HepG2 (cell line): Measurements from ENCODE around the gene SNAPC4. TPM values are rescaled to one million over a fixed set of nuclear protein-coding genes. Genes with fewer than 3 reads are reported as not detected.

Experiments
- ATAC-seq: fragments of 200-7000 bp; cut with Tn5 transposase; 3 replicates; pipeline ENCODE4 v1.9.1; 2020; ENCODE audit warnings: mild to moderate bottlenecking, moderate library complexity
- BruUV-seq: library from RNA; stranded (reverse); fragments of 400-500 nt; replicated peaks from 2 replicates; lab custom pipeline; 2021; lab: Mats Ljungman, UMichigan
- CTCF ChIA-PET: fragments of 300-600 bp; formaldehyde crosslinking; extraction: SDS; loops from one replicate; lab custom pipeline; 2021; ENCODE audit warnings: low total read pairs, inconsistent platforms, low intra/inter-chr PET ratio; lab: Yijun Ruan, JAX
- POLR2A ChIA-PET: fragments of 350-600 bp; sonication (Branson Sonifier 250); formaldehyde crosslinking; loops from one replicate; lab custom pipeline; 2020; ENCODE audit warnings: antibody characterized with exemption, inconsistent platforms; lab: Yijun Ruan, JAX
- DNase-seq: peaks from one replicate; pipeline ENCODE4 v3.0.0-alpha.2; 2015; ENCODE audit warnings: low spot score
- FAIRE-seq: peaks from 3 replicates; lab custom pipeline; 2011; peaks lifted over from hg19 to GRCh38; lab: Jason Lieb, UNC
- H2AFZ ChIP-seq: one replicate; pipeline ENCODE4 v1.6.1; 2011; ENCODE audit warnings: low read length, inconsistent platforms
- H3K27ac ChIP-seq: fragments of 300-600 bp; 3 replicates; pipeline ENCODE4 v1.8.0; 2011; ENCODE audit warnings: mixed run types, mild to moderate bottlenecking, mixed read lengths, low read length, inconsistent platforms; ENCODE audit not compliant: insufficient read depth; ENCODE audit errors: extremely low read length
- H3K27me3 ChIP-seq, 2 experiments: fragments of 200-600 bp in 1 of 2; 2 replicates in 1 of 2; 3 replicates in 1 of 2; pipeline versions ENCODE4 v1.6.0 to v1.8.0; 2011; ENCODE audit warnings: low read length in 2 of 2, mild to moderate bottlenecking in 2 of 2, moderate library complexity in 2 of 2, inconsistent platforms in 1 of 2; ENCODE audit not compliant: insufficient read depth in 2 of 2, control insufficient read depth in 1 of 2
- H3K36me3 ChIP-seq, 2 experiments: fragments of 200-600 bp in 1 of 2; replicated peaks in 1 of 2; 2 replicates in 1 of 2; 3 replicates in 1 of 2; pipeline versions ENCODE4 v1.5.1 to v1.8.0; 2011; ENCODE audit warnings: low read length in 2 of 2, inconsistent platforms in 1 of 2; ENCODE audit not compliant: insufficient read depth in 2 of 2, control insufficient read depth in 1 of 2
- H3K4me1 ChIP-seq: 2 replicates; pipeline ENCODE4 v1.5.1; 2012; ENCODE audit warnings: low read length, inconsistent platforms; ENCODE audit not compliant: insufficient read depth
- H3K4me2 ChIP-seq: 2 replicates; pipeline ENCODE4 v1.6.0; 2011; ENCODE audit warnings: low read depth, low read length, inconsistent platforms
- H3K4me3 ChIP-seq, 3 experiments: fragments of 200-600 bp in 1 of 3; sonication (generic), shearing (Covaris generic) in 1 of 3; replicated peaks in 1 of 3; 2 replicates each; pipeline ENCODE4 v1.5.1; 2011 to 2016; ENCODE audit warnings: low read length in 3 of 3, inconsistent platforms in 2 of 3, low read depth in 2 of 3, mild to moderate bottlenecking in 2 of 3, control low read depth in 1 of 3, mixed read lengths in 1 of 3; ENCODE audit not compliant: insufficient read depth in 1 of 3
- H3K79me2 ChIP-seq: one replicate; pipeline ENCODE4 v1.6.1; 2011; ENCODE audit warnings: low read length, inconsistent platforms; ENCODE audit not compliant: insufficient read depth
- H3K9ac ChIP-seq: 2 replicates; pipeline ENCODE4 v1.6.0; 2011; ENCODE audit warnings: mild to moderate bottlenecking, low read depth, low read length, inconsistent platforms; ENCODE audit not compliant: insufficient read depth
- H3K9me3 ChIP-seq: 2 replicates; pipeline ENCODE4 v1.5.1; 2012; ENCODE audit warnings: mild to moderate bottlenecking, low read length
- H4K20me1 ChIP-seq: 2 replicates; pipeline ENCODE4 v1.6.0; 2011; ENCODE audit warnings: inconsistent platforms, mild to moderate bottlenecking, low read length, moderate library complexity; ENCODE audit not compliant: insufficient read depth
- EEA1 ChIP-seq: sonication (generic); formaldehyde crosslinking; IDR thresholded peaks from 2 replicates; pipeline ENCODE4 v1.5.1; 2020; ENCODE audit warnings: mild to moderate bottlenecking, missing genetic modification reagents, borderline replicate concordance
- EHMT2 ChIP-seq: fragments of 200-600 bp; sonication (generic); IDR thresholded peaks from 2 replicates; pipeline ENCODE4 v1.7.0; 2017; ENCODE audit warnings: antibody characterized with exemption, low read depth, low read length, borderline replicate concordance
- ETV5 ChIP-seq: IDR thresholded peaks from 2 replicates; pipeline ENCODE4 v1.6.1; 2018; ENCODE audit warnings: missing biosample characterization, missing genetic modification reagents, inconsistent platforms, borderline replicate concordance
- KDM1A ChIP-seq: IDR thresholded peaks from 2 replicates; pipeline ENCODE4 v1.6.1; 2016; ENCODE audit warnings: missing compliant biosample characterization
- NCOA1 ChIP-seq: sonication (generic); formaldehyde crosslinking; IDR thresholded peaks from 2 replicates; pipeline ENCODE4 v1.9.0; 2021; ENCODE audit warnings: missing genetic modification reagents
- PCBP2 ChIP-seq: fragments of 200-400 bp; formaldehyde crosslinking; optimal IDR thresholded peaks from 2 replicates; pipeline ENCODE3; 2018; ENCODE audit warnings: low read length, low read depth; ENCODE audit not compliant: poor library complexity, severe bottlenecking
- SOX5 ChIP-seq: IDR thresholded peaks from 2 replicates; pipeline ENCODE4 v1.6.1; 2016; ENCODE audit warnings: borderline replicate concordance
- ZNF160 ChIP-seq: sonication (generic); formaldehyde crosslinking; IDR thresholded peaks from 2 replicates; pipeline ENCODE4 v1.8.0; 2022; ENCODE audit warnings: mild to moderate bottlenecking, inconsistent platforms, missing genetic modification reagents
- ZNF883 ChIP-seq: sonication (generic); formaldehyde crosslinking; IDR thresholded peaks from 2 replicates; pipeline ENCODE4 v1.5.1; 2020; ENCODE audit warnings: mild to moderate bottlenecking, missing genetic modification reagents; ENCODE audit errors: not compliant biosample characterization
- WGBS: methylation state at CpG from one replicate; pipeline ENCODE4 v1.1.6; 2017; ENCODE audit warnings: low lambda C conversion rate; 5-methylcytosine and 5-hydroxymethylcytosine counted together
- in situ Hi-C: cut with HindIII; loops from 2 replicates; pipeline ENCODE4 v1.10.0; 2017; ENCODE audit warnings: low pct_unique_long_range_greater_than_20kb; ENCODE audit not compliant: extremely low pct_ligation_motif_present
- intact Hi-C: fragments of 100-400 bp; cut with micrococcal nuclease; formaldehyde crosslinking; loops from one replicate; pipeline ENCODE4 v1.10.0; 2022; ENCODE audit not compliant: unreplicated experiment
- polyA plus RNA-seq, 8 experiments: library from polyadenylated mRNA; depleted of rRNA in 3 of 8; stranded (reverse) in 7 of 8; unstranded in 1 of 8; fragments of >200 nt; fragmentation: Illumina TruSeq in 4 of 8; extraction: Trizol in 4 of 8; gene quantifications; 2 replicates each; pipeline versions ENCODE4 v1.2.1 to v1.2.3, GENCODE V29; 2011 to 2016; ENCODE audit warnings: low read depth in 4 of 8, missing spikeins in 1 of 8, mixed read lengths in 1 of 8; ENCODE audit not compliant: insufficient read depth in 1 of 8
- total RNA-seq, 5 experiments: library from RNA; depleted of rRNA; stranded (reverse); fragments of >200 nt; fragmentation: Illumina TruSeq; extraction: Trizol; gene quantifications; 2 replicates each; pipeline ENCODE4 v1.2.3, GENCODE V29; 2016; ENCODE audit warnings: low read depth in 1 of 5
- TF ChIP-seq, protein P1 (sequence below): sonication (generic); formaldehyde crosslinking; IDR thresholded peaks from 2 replicates; pipeline ENCODE4 v1.5.0; 2020; ENCODE audit warnings: missing genetic modification reagents, mild to moderate bottlenecking, borderline replicate concordance
- TF ChIP-seq, protein P2 (sequence below): sonication (generic); formaldehyde crosslinking; IDR thresholded peaks from 2 replicates; pipeline ENCODE4 v1.4.0; 2020; ENCODE audit warnings: missing genetic modification reagents, mild to moderate bottlenecking, borderline replicate concordance

Gene SNAPC4
- total and polyA plus RNA-seq, 2 of the 13 experiments (the other 11 are each of a cell fraction or from before 2014, with no cell fraction given): 2.0 to 6.0 TPM

DNA sequence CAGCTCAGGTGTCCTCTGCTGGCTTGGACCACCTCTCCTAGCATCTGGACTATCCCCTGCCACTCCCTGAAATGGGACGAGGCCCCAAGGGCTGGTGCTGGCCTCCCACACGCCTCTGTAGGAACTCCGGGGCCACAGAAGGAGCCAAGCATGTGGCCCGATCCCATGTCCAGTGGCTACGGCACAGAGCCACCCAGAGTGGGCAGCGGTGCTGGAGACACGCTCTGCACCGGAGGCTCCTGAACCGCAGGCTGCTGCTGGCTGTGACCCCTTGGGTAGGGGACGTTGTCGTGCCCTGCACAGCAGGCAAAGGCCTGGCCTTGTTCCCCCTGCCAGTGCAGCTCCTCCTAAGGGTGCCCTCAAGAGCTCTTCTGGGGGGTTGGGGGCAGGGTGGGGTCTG, 20.1 kb downstream of the SNAPC4 start (continued):
- TF ChIP-seq, protein P1, sequence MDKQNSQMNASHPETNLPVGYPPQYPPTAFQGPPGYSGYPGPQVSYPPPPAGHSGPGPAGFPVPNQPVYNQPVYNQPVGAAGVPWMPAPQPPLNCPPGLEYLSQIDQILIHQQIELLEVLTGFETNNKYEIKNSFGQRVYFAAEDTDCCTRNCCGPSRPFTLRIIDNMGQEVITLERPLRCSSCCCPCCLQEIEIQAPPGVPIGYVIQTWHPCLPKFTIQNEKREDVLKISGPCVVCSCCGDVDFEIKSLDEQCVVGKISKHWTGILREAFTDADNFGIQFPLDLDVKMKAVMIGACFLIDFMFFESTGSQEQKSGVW: no peak
- TF ChIP-seq EEA1 (CRISPR knock-in tag) (no peak), ETV5 (CRISPR knock-in tag) (no peak), NCOA1 (CRISPR knock-in tag) (no peak), EHMT2 (no peak)
- TF ChIP-seq, protein P2, sequence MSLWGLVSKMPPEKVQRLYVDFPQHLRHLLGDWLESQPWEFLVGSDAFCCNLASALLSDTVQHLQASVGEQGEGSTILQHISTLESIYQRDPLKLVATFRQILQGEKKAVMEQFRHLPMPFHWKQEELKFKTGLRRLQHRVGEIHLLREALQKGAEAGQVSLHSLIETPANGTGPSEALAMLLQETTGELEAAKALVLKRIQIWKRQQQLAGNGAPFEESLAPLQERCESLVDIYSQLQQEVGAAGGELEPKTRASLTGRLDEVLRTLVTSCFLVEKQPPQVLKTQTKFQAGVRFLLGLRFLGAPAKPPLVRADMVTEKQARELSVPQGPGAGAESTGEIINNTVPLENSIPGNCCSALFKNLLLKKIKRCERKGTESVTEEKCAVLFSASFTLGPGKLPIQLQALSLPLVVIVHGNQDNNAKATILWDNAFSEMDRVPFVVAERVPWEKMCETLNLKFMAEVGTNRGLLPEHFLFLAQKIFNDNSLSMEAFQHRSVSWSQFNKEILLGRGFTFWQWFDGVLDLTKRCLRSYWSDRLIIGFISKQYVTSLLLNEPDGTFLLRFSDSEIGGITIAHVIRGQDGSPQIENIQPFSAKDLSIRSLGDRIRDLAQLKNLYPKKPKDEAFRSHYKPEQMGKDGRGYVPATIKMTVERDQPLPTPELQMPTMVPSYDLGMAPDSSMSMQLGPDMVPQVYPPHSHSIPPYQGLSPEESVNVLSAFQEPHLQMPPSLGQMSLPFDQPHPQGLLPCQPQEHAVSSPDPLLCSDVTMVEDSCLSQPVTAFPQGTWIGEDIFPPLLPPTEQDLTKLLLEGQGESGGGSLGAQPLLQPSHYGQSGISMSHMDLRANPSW (CRISPR knock-in tag): no peak

DNA sequence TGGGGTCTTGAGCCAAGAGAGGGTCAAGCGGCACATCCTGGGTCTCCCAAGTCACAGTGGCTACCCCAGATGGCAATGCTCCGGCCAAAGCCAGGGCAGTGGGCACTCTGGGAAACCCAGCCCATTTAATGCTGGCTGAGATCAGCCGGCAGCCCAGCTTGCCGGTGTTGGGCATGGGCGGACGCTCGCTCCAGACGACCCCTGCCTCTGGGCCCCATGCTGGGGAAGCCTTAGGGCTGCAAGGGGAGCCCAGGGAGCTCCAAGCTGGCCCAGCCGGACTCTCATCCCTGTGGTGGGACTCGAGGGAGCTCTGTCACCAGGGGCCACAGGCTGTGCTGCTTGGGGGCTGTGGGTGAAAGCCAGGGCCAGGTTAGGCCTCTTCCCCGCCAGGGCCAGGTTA, 20.6 kb downstream of the SNAPC4 start:
- H3K79me2 ChIP-seq: no peaks in the 10 kb centered on the region
- TF ChIP-seq PCBP2: no peak
- TF ChIP-seq ZNF160: no peak
- no peak for TF ChIP-seq ZNF883 (CRISPR knock-in tag)
- TF ChIP-seq KDM1A (CRISPR knock-in tag): no peak
- TF ChIP-seq SOX5: no peak
- H4K20me1 ChIP-seq: no peaks in the 10 kb centered on the region
- H3K36me3 ChIP-seq: peaks cover 20 to 32% of the 10 kb centered on the region in 2 experiments; a peak in 3 of 5 replicates
- POLR2A ChIA-PET: no interaction called here
- H3K4me2 ChIP-seq: no peak overlapping the region
- ATAC-seq (no peak), FAIRE-seq (no peak), DNase-seq (no peak)
- CTCF ChIA-PET: no interaction called here
- no peak overlapping the region for H3K9ac ChIP-seq
- 0 out of 2 replicates have a peak, but pooled peaks cover 7% of the 10 kb centered on the region for H3K4me1 ChIP-seq
- intact Hi-C loops: no loop called here
- 90% methylated on average over 2 of the region's 11 CpGs for WGBS
- no peak overlapping the region for H3K27ac ChIP-seq
- no TSS peak for BruUV-seq
- H2AFZ ChIP-seq: no peak overlapping the region
- H3K27me3 ChIP-seq: no peaks in the 10 kb centered on the region
- no peaks in the 10 kb centered on the region for H3K9me3 ChIP-seq
- in situ Hi-C loops: no loop called here
- no peak overlapping the region for H3K4me3 ChIP-seq
